HTERT RPE-1 (cell line): ENCODE results near the gene DEPDC5.

Experiments used
- in situ Hi-C: fragments of 300-500 bp; cut with MboI; formaldehyde crosslinking; loops from 4 replicates; pipeline ENCODE4 v1.14.3; 2020; ENCODE audit warnings: low sequenced_read_pairs

Gene DEPDC5

GRCh38 chr22:31944700-31945442 is 191.1 kb downstream of the DEPDC5 start:
- in situ Hi-C loops: no loop called here

GRCh38 chr22:31945443-31945855 is 191.6 kb downstream of the DEPDC5 start:
- in situ Hi-C loops: no loop called here

GRCh38 chr22:31945971-31946680 is 192.3 kb downstream of the DEPDC5 start:
- in situ Hi-C loops: no loop called here

- in situ Hi-C loops: no loop called here
These were observed 193.5 kb downstream of the DEPDC5 start for GRCh38 chr22:31947296-31947695.

GRCh38 chr22:31948002-31948401 is 194.2 kb downstream of the DEPDC5 start:
- in situ Hi-C loops: no loop called here

- in situ Hi-C loops: no loop called here
These were observed 196.4 kb downstream of the DEPDC5 start for GRCh38 chr22:31950226-31950625.

- in situ Hi-C loops: no loop called here
These were observed 197.6 kb downstream of the DEPDC5 start for GRCh38 chr22:31951194-31952093.

- in situ Hi-C loops: no loop called here
These were observed 198.2 kb downstream of the DEPDC5 start for GRCh38 chr22:31952094-31952401.

GRCh38 chr22:31952472-31952871 is 198.7 kb downstream of the DEPDC5 start:
- in situ Hi-C loops: no loop called here

GRCh38 chr22:31953261-31953660 is 199.4 kb downstream of the DEPDC5 start:
- in situ Hi-C loops: no loop called here

GRCh38 chr22:31954535-31955523 is 201.0 kb downstream of the DEPDC5 start:
- in situ Hi-C loops: no loop called here

GRCh38 chr22:31956360-31956759 is 202.5 kb downstream of the DEPDC5 start:
- in situ Hi-C loops: no loop called here
